IMR-90 (cell line): ENCODE results near the gene CEP41. TPM values are rescaled to one million over a fixed set of nuclear protein-coding genes. Genes with fewer than 3 reads are reported as not detected.

ENCODE experiments used
- ATAC-seq: fragments of 200-7000 bp; cut with Tn5 transposase; 2 replicates; pipeline ENCODE4 v1.9.1; 2020; ENCODE audit warnings: low read depth, mild to moderate bottlenecking, moderate library complexity
- BruUV-seq: library from RNA; stranded (reverse); fragments of 400-500 nt; replicated peaks from 2 replicates; lab custom pipeline; 2021; lab: Mats Ljungman, UMichigan
- CTCF ChIA-PET: fragments of 300-600 bp; formaldehyde crosslinking; extraction: SDS; loops from one replicate; lab custom pipeline; 2021; ENCODE audit warnings: antibody characterized with exemption; lab: Yijun Ruan, JAX
- POLR2A ChIA-PET: fragments of 300-600 bp; sonication (Branson Sonifier 250); formaldehyde crosslinking; loops from one replicate; lab custom pipeline; 2022; ENCODE audit warnings: antibody characterized with exemption; ENCODE audit not compliant: unreplicated experiment; lab: Charles Lee
- DNase-seq: peaks from one replicate; pipeline ENCODE4 v3.0.0; 2013
- H2AFZ ChIP-seq: replicated peaks from 2 replicates; pipeline ENCODE3; 2013; ENCODE audit warnings: low read length, mild to moderate bottlenecking; ENCODE audit not compliant: poor library complexity
- H2AK5ac ChIP-seq: 2 replicates; pipeline ENCODE4 v1.6.1; 2013; ENCODE audit warnings: low read depth, low read length, inconsistent platforms
- H2AK9ac ChIP-seq: replicated peaks from 2 replicates; pipeline ENCODE3; 2013; ENCODE audit warnings: mild to moderate bottlenecking, low read depth, low read length, moderate library complexity; ENCODE audit not compliant: poor library complexity
- H2BK120ac ChIP-seq: 2 replicates; pipeline ENCODE4 v1.6.1; 2013; ENCODE audit warnings: low read depth, low read length, inconsistent platforms
- H2BK15ac ChIP-seq: 3 replicates; pipeline ENCODE4 v1.6.1; 2013; ENCODE audit warnings: low read depth, low read length, inconsistent platforms
- H2BK20ac ChIP-seq: 2 replicates; pipeline ENCODE4 v1.6.1; 2013; ENCODE audit warnings: low read depth, mild to moderate bottlenecking, inconsistent platforms, low read length, moderate library complexity
- H2BK5ac ChIP-seq: 2 replicates; pipeline ENCODE4 v1.6.1; 2013; ENCODE audit warnings: mild to moderate bottlenecking, low read depth, low read length, inconsistent platforms; ENCODE audit not compliant: poor library complexity, severe bottlenecking
- H3K14ac ChIP-seq: replicated peaks from 2 replicates; pipeline ENCODE4 v1.6.1; 2013; ENCODE audit warnings: low read depth, low read length, inconsistent platforms
- H3K18ac ChIP-seq: 2 replicates; pipeline ENCODE4 v1.6.1; 2013; ENCODE audit warnings: low read depth, low read length, control low read depth
- H3K23ac ChIP-seq: 2 replicates; pipeline ENCODE4 v1.6.1; 2013; ENCODE audit warnings: low read depth, low read length, inconsistent platforms
- H3K27ac ChIP-seq: 2 replicates; pipeline ENCODE4 v1.5.1; 2013; ENCODE audit warnings: mild to moderate bottlenecking, control low read depth, low read length; ENCODE audit not compliant: insufficient read depth
- H3K27me3 ChIP-seq: 2 replicates; pipeline ENCODE4 v1.6.1; 2013; ENCODE audit warnings: low read length; ENCODE audit not compliant: control insufficient read depth, insufficient read depth
- H3K36me3 ChIP-seq: 2 replicates; pipeline ENCODE4 v1.6.1; 2013; ENCODE audit warnings: low read length, mixed read lengths; ENCODE audit not compliant: control insufficient read depth, insufficient read depth
- H3K4ac ChIP-seq: 2 replicates; pipeline ENCODE4 v1.6.1; 2013; ENCODE audit warnings: low read depth, low read length, inconsistent platforms
- H3K4me1 ChIP-seq: 2 replicates; pipeline ENCODE4 v1.6.1; 2013; ENCODE audit warnings: low read length, mixed read lengths; ENCODE audit not compliant: control insufficient read depth, insufficient read depth
- H3K4me2 ChIP-seq: 2 replicates; pipeline ENCODE4 v1.6.1; 2013; ENCODE audit warnings: low read depth, mild to moderate bottlenecking, control low read depth, low read length, moderate library complexity
- H3K4me3 ChIP-seq: 2 replicates; pipeline ENCODE4 v1.5.1; 2013; ENCODE audit warnings: low read depth, mild to moderate bottlenecking, control low read depth, low read length, moderate library complexity; ENCODE audit not compliant: insufficient read depth
- H3K56ac ChIP-seq: 2 replicates; pipeline ENCODE4 v1.6.1; 2013; ENCODE audit warnings: low read length, inconsistent platforms; ENCODE audit not compliant: insufficient read depth; ENCODE audit errors: extremely low read depth
- H3K79me1 ChIP-seq, 2 experiments: 2 replicates each; pipeline ENCODE4 v1.6.1; 2013; ENCODE audit warnings: low read length in 2 of 2, inconsistent platforms in 1 of 2, low read depth in 1 of 2
- H3K9ac ChIP-seq: 2 replicates; pipeline ENCODE4 v1.6.1; 2013; ENCODE audit warnings: low read depth, low read length, control low read depth
- H3K9me1 ChIP-seq: 2 replicates; pipeline ENCODE4 v1.6.1; 2013; ENCODE audit warnings: low read length, inconsistent platforms; ENCODE audit not compliant: insufficient read depth
- H3K9me3 ChIP-seq: 2 replicates; pipeline ENCODE4 v1.6.1; 2013; ENCODE audit warnings: low read length; ENCODE audit not compliant: control insufficient read depth, insufficient read depth
- H4K20me1 ChIP-seq: 2 replicates; pipeline ENCODE4 v1.6.1; 2013; ENCODE audit warnings: low read length, inconsistent platforms; ENCODE audit not compliant: insufficient read depth
- H4K5ac ChIP-seq: 2 replicates; pipeline ENCODE4 v1.6.1; 2013; ENCODE audit warnings: mild to moderate bottlenecking, low read depth, low read length, control low read depth
- H4K8ac ChIP-seq, 2 experiments: 2 replicates each; pipeline ENCODE4 v1.6.1; 2013; ENCODE audit warnings: low read depth in 2 of 2, low read length in 2 of 2, control low read depth in 1 of 2, inconsistent platforms in 1 of 2
- H4K91ac ChIP-seq: 2 replicates; pipeline ENCODE4 v1.6.1; 2013; ENCODE audit warnings: low read depth, low read length, inconsistent platforms; ENCODE audit not compliant: insufficient read depth
- CEBPB ChIP-seq: IDR thresholded peaks from 2 replicates; pipeline ENCODE4 v1.6.1; 2012; ENCODE audit warnings: low read depth, low read length, improper control_type of control experiment
- CHD1 ChIP-seq: IDR thresholded peaks from 2 replicates; pipeline ENCODE4 v1.6.1; 2012; ENCODE audit warnings: low read depth, low read length, improper control_type of control experiment
- FOS ChIP-seq: fragments of 150-350 bp; IDR thresholded peaks from 2 replicates; pipeline ENCODE4 v1.6.1; 2016; ENCODE audit warnings: low read depth, low read length
- MAFK ChIP-seq: IDR thresholded peaks from 2 replicates; pipeline ENCODE4 v1.6.1; 2012; ENCODE audit warnings: low read depth, low read length, improper control_type of control experiment
- MAZ ChIP-seq: IDR thresholded peaks from 2 replicates; pipeline ENCODE4 v1.6.1; 2012; ENCODE audit warnings: low read depth, mild to moderate bottlenecking, low read length, improper control_type of control experiment, moderate library complexity, borderline replicate concordance
- MXI1 ChIP-seq: IDR thresholded peaks from 2 replicates; pipeline ENCODE4 v1.6.1; 2012; ENCODE audit warnings: low read depth, mild to moderate bottlenecking, low read length, moderate library complexity, borderline replicate concordance
- NFE2L2 ChIP-seq: fragments of 150-350 bp; IDR thresholded peaks from 2 replicates; pipeline ENCODE4 v1.6.1; 2016; ENCODE audit warnings: low read depth, mild to moderate bottlenecking, low read length
- POLR2A ChIP-seq: IDR thresholded peaks from 2 replicates; pipeline ENCODE4 v1.6.1; 2012; ENCODE audit warnings: mild to moderate bottlenecking, low read depth, low read length
- RAD21 ChIP-seq: IDR thresholded peaks from 2 replicates; pipeline ENCODE4 v1.6.1; 2012; ENCODE audit warnings: low read length, improper control_type of control experiment
- RCOR1 ChIP-seq: IDR thresholded peaks from 2 replicates; pipeline ENCODE4 v1.6.1; 2012; ENCODE audit warnings: mild to moderate bottlenecking, low read length, improper control_type of control experiment; ENCODE audit not compliant: insufficient replicate concordance
- RFX5 ChIP-seq: IDR thresholded peaks from 2 replicates; pipeline ENCODE4 v1.8.0; 2012; ENCODE audit warnings: low read depth, mild to moderate bottlenecking, low read length, moderate library complexity
- WGBS, 2 experiments: methylation state at CpG; one replicate each; pipeline versions ENCODE4 v1.1.5 to v1.1.7; 2013; ENCODE audit warnings: missing lambda C conversion rate in 2 of 2; ENCODE audit not compliant: insufficient read length in 1 of 2; ENCODE audit errors: extremely low coverage in 2 of 2; 5-methylcytosine and 5-hydroxymethylcytosine counted together
- dilution Hi-C: fragments of 300-500 bp; cut with HindIII; formaldehyde crosslinking; loops from one replicate; pipeline ENCODE4 v1.14.3; 2018; ENCODE audit warnings: low sequenced_read_pairs; ENCODE audit not compliant: unreplicated experiment
- in situ Hi-C: fragments of 300-500 bp; cut with MboI; formaldehyde crosslinking; loops from 3 replicates; pipeline ENCODE4 v1.14.3; 2019; ENCODE audit warnings: low sequenced_read_pairs, inconsistent platforms, mixed read lengths
- intact Hi-C: fragments of 100-400 bp; cut with micrococcal nuclease; formaldehyde crosslinking; loops from 2 replicates; pipeline ENCODE4 v1.10.0; 2022
- polyA plus RNA-seq, 3 experiments: library from polyadenylated mRNA; depleted of rRNA; stranded (reverse); fragments of >200 nt; gene quantifications; 2 replicates each; pipeline ENCODE4 v1.2.3, GENCODE V29; 2012; ENCODE audit warnings: low replicate concordance in 1 of 3
- total RNA-seq: library from RNA; depleted of rRNA; stranded (reverse); fragments of >200 nt; gene quantifications from 2 replicates; pipeline ENCODE4 v1.2.3, GENCODE V29; 2012
- TF ChIP-seq, protein P1 (sequence below): fragments of 150-350 bp; IDR thresholded peaks from 2 replicates; pipeline ENCODE4 v1.6.1; 2017; ENCODE audit warnings: mild to moderate bottlenecking, antibody characterized with exemption, low read length, low read depth
- TF ChIP-seq, protein P2 (sequence below): fragments of 150-350 bp; IDR thresholded peaks from 2 replicates; pipeline ENCODE4 v1.6.1; 2016; ENCODE audit warnings: low read depth, mild to moderate bottlenecking, low read length, moderate library complexity, borderline replicate concordance

The CEP41 gene
- total and polyA plus RNA-seq, 2 of the 4 experiments (the other 2 are of a cell fraction), result 12.2 to 21.9 TPM

DNA sequence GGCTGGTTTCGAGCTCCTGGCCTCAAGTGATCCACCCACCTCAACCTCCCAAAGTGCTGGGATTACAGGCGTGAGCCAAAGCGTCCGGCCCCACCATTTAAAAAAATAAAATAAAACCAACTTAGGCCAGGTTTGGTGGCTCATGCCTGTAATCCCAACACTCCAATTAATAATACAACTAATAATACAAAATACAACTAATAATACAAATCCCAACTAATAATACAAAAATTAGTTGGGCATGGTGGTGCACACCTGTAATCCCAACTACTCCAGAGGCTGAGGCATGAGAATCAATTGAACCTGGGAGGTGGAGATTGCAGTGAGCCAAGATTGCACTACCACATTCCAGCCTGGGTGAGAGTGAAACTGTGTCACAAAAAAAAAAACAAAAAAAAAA, 27.6 kb downstream of the CEP41 start:
- POLR2A ChIA-PET, result no interaction called here

More for the DNA sequence above, 27.6 kb downstream of the CEP41 start:
- Histone ChIP-seq H3K18ac (no peak overlapping the region), H2AK5ac (no peak overlapping the region), H4K91ac (no peak overlapping the region), H3K36me3 (0 out of 2 replicates have a peak, but pooled peaks cover 3% of the 10 kb centered on the region), H4K5ac (no peak overlapping the region), H3K23ac (no peak overlapping the region), H3K27ac (no peak overlapping the region), H2BK120ac (no peak overlapping the region), H3K4me3 (no peak overlapping the region), H3K4me1 (peaks cover 4% of the 10 kb centered on the region), H4K8ac (no peak overlapping the region), H3K9ac (no peak overlapping the region), H3K9me3 (no peaks in the 10 kb centered on the region), H2AFZ (no peak overlapping the region), H3K14ac (no peak overlapping the region), H2AK9ac (no peak overlapping the region), H4K20me1 (no peaks in the 10 kb centered on the region), H3K79me1 (peaks cover 2 to 3% of the 10 kb centered on the region in 2 experiments; a peak in 2 of 4 replicates), H3K56ac (no peak overlapping the region), H3K4ac (no peak overlapping the region), H2BK15ac (no peak overlapping the region), H2BK20ac (no peak overlapping the region), H3K9me1 (peaks cover 8% of the 10 kb centered on the region), H3K27me3 (no peaks in the 10 kb centered on the region), H3K4me2 (no peak overlapping the region), H2BK5ac (no peak overlapping the region)
- intact Hi-C loops (no loop called here), in situ Hi-C loops (no loop called here), dilution Hi-C loops (no loop called here)
- TF ChIP-seq RCOR1 (no peak), MXI1 (no peak), NFE2L2 (no peak), CEBPB (no peak), RAD21 (no peak), CHD1 (no peak), MAFK (no peak), POLR2A (no peak), MAZ (no peak), RFX5 (no peak), FOS (no peak)
- TF ChIP-seq, protein P1, sequence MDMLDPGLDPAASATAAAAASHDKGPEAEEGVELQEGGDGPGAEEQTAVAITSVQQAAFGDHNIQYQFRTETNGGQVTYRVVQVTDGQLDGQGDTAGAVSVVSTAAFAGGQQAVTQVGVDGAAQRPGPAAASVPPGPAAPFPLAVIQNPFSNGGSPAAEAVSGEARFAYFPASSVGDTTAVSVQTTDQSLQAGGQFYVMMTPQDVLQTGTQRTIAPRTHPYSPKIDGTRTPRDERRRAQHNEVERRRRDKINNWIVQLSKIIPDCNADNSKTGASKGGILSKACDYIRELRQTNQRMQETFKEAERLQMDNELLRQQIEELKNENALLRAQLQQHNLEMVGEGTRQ, result no peak
- TF ChIP-seq, protein P2, sequence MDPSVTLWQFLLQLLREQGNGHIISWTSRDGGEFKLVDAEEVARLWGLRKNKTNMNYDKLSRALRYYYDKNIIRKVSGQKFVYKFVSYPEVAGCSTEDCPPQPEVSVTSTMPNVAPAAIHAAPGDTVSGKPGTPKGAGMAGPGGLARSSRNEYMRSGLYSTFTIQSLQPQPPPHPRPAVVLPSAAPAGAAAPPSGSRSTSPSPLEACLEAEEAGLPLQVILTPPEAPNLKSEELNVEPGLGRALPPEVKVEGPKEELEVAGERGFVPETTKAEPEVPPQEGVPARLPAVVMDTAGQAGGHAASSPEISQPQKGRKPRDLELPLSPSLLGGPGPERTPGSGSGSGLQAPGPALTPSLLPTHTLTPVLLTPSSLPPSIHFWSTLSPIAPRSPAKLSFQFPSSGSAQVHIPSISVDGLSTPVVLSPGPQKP, result no peak
- WGBS, 2 experiments, result no CpG with 5 or more reads among the region's 4 CpGs
- BruUV-seq, result no TSS peak
- CTCF ChIA-PET, result interaction anchor here (0.6 to 0.7 kb wide), 2 partner anchors 135 to 465 kb away, joined by 3 read pairs; no protein-coding TSS in a partner anchor
- DNase-seq (no peak), ATAC-seq (no peak)
